ACC112 (cell line): ENCODE results near the gene TUBB2A.
"Not testable (repeated sequence)": the region's sequence is repeated elsewhere in the genome, so short reads cannot be mapped to it uniquely, and the experiment has no call there.

Experiments
- H2AFZ ChIP-seq: fragments of 200-600 bp; sonication (generic); one replicate; pipeline ENCODE4 v1.6.0; 2017; ENCODE audit warnings: antibody characterized with exemption, low read length; ENCODE audit not compliant: unreplicated experiment
- H3K27ac ChIP-seq: fragments of 200-600 bp; sonication (generic); 2 replicates; pipeline ENCODE4 v1.5.1; 2014; ENCODE audit warnings: low read depth, mild to moderate bottlenecking, antibody characterized with exemption, low read length, moderate library complexity
- H3K27me3 ChIP-seq: fragments of 200-600 bp; sonication (generic); 2 replicates; pipeline ENCODE4 v1.6.1; 2014; ENCODE audit warnings: mild to moderate bottlenecking, antibody characterized with exemption, low read length, moderate library complexity, mixed read lengths; ENCODE audit not compliant: insufficient read depth
- H3K36me3 ChIP-seq: fragments of 200-600 bp; sonication (generic); 2 replicates; pipeline ENCODE4 v1.6.1; 2016; ENCODE audit warnings: mild to moderate bottlenecking, antibody characterized with exemption, low read length, moderate library complexity, mixed read lengths; ENCODE audit not compliant: insufficient read depth
- H3K4me1 ChIP-seq: fragments of 200-600 bp; sonication (generic); one replicate; pipeline ENCODE4 v1.6.1; 2016; ENCODE audit warnings: low read length, mixed read lengths; ENCODE audit not compliant: insufficient read depth, unreplicated experiment, control insufficient read depth
- H3K4me3 ChIP-seq: fragments of 200-600 bp; sonication (generic); 2 replicates; pipeline ENCODE4 v1.5.1; 2014; ENCODE audit warnings: mild to moderate bottlenecking, low read depth, low read length
- H3K79me2 ChIP-seq: fragments of 200-600 bp; sonication (generic); one replicate; pipeline ENCODE4 v1.6.0; 2016; ENCODE audit warnings: low read length; ENCODE audit not compliant: control insufficient read depth, unreplicated experiment, insufficient read depth

Gene TUBB2A

GRCh38 chr6:3157131-3157933 is at the start of gene TUBB2A:
Gene TUBB2A (minus strand): TSS chr6:3157544. CDS start chr6:3157463, 81 bp downstream.
- Histone ChIP-seq H3K27me3 (no peaks in the 10 kb centered on the region), H3K36me3 (peaks cover 9% of the 10 kb centered on the region), H3K4me1 (peaks cover 7% of the 10 kb centered on the region), H2AFZ (peak within 1 kb of the TSS; percentile 64), H3K27ac (peak within 1 kb of the TSS; percentile 72; the same call in 1 of the 2 replicates), H3K79me2 (peaks cover 6% of the 10 kb centered on the region), H3K4me3 (peak within 1 kb of the TSS; percentile 74)

GRCh38 chr6:3206339-3207015 is 49.1 kb upstream of the TUBB2A start:
- Histone ChIP-seq H3K79me2 (no peaks in the 10 kb centered on the region), H2AFZ (no peak overlapping the region), H3K4me3 (no peak overlapping the region), H3K4me1 (peaks cover 36% of the 10 kb centered on the region), H3K27me3 (no peaks in the 10 kb centered on the region), H3K36me3 (no peaks in the 10 kb centered on the region), H3K27ac (peak overlapping the region; percentile 77)

GRCh38 chr6:3205913-3206312 is 48.6 kb upstream of the TUBB2A start:
- Histone ChIP-seq H3K4me3 (no peak overlapping the region), H3K4me1 (peaks cover 32% of the 10 kb centered on the region), H3K79me2 (no peaks in the 10 kb centered on the region), H3K36me3 (no peaks in the 10 kb centered on the region), H3K27me3 (no peaks in the 10 kb centered on the region), H3K27ac (peak overlapping the region; percentile 77), H2AFZ (no peak overlapping the region)

GRCh38 chr6:3204921-3205320 is 47.6 kb upstream of the TUBB2A start:
- no peak overlapping the region for H2AFZ ChIP-seq
- no peaks in the 10 kb centered on the region for H3K36me3 ChIP-seq
- H3K27ac ChIP-seq = no peak overlapping the region
- H3K4me3 ChIP-seq = no peak overlapping the region
- H3K4me1 ChIP-seq = peaks cover 28% of the 10 kb centered on the region
- H3K27me3 ChIP-seq = no peaks in the 10 kb centered on the region
- H3K79me2 ChIP-seq = no peaks in the 10 kb centered on the region

- Histone ChIP-seq H3K27me3 (no peaks in the 10 kb centered on the region), H3K36me3 (no peaks in the 10 kb centered on the region), H3K27ac (no peak overlapping the region), H3K4me3 (no peak overlapping the region), H3K4me1 (peaks cover 15% of the 10 kb centered on the region), H3K79me2 (no peaks in the 10 kb centered on the region), H2AFZ (no peak overlapping the region)
These were observed 45.8 kb upstream of the TUBB2A start for GRCh38 chr6:3202999-3203696.

GRCh38 chr6:3201388-3201787 is 44.0 kb upstream of the TUBB2A start:
- no peaks in the 10 kb centered on the region for H3K79me2 ChIP-seq
- peaks cover 8% of the 10 kb centered on the region for H3K4me1 ChIP-seq
- no peak overlapping the region for H3K4me3 ChIP-seq
- no peak overlapping the region for H3K27ac ChIP-seq
- H2AFZ ChIP-seq = no peak overlapping the region
- no peaks in the 10 kb centered on the region for H3K36me3 ChIP-seq
- H3K27me3 ChIP-seq = no peaks in the 10 kb centered on the region

- Histone ChIP-seq H3K27me3 (no peaks in the 10 kb centered on the region), H3K36me3 (no peaks in the 10 kb centered on the region), H3K4me3 (no peak overlapping the region), H3K27ac (no peak overlapping the region), H2AFZ (no peak overlapping the region), H3K4me1 (peaks cover 2% of the 10 kb centered on the region), H3K79me2 (no peaks in the 10 kb centered on the region)
These were observed 43.3 kb upstream of the TUBB2A start for GRCh38 chr6:3200682-3201081.

GRCh38 chr6:3199382-3199781 is 42.0 kb upstream of the TUBB2A start:
- H3K4me1 ChIP-seq = no peaks in the 10 kb centered on the region
- H3K36me3 ChIP-seq = no peaks in the 10 kb centered on the region
- H3K4me3 ChIP-seq = no peak overlapping the region
- H3K27ac ChIP-seq = no peak overlapping the region
- H3K27me3 ChIP-seq = no peaks in the 10 kb centered on the region
- H2AFZ ChIP-seq = no peak overlapping the region
- no peaks in the 10 kb centered on the region for H3K79me2 ChIP-seq

GRCh38 chr6:3197734-3198133 is 40.4 kb upstream of the TUBB2A start:
- not testable (repeated sequence) for H3K36me3 ChIP-seq, H3K79me2 ChIP-seq, H3K4me3 ChIP-seq, H3K27ac ChIP-seq, H3K27me3 ChIP-seq, H2AFZ ChIP-seq, H3K4me1 ChIP-seq

- Histone ChIP-seq H3K36me3 (no peaks in the 10 kb centered on the region), H3K79me2 (no peaks in the 10 kb centered on the region), H3K4me3 (no peak overlapping the region), H3K27me3 (no peaks in the 10 kb centered on the region), H3K27ac (no peak overlapping the region), H2AFZ (no peak overlapping the region), H3K4me1 (no peaks in the 10 kb centered on the region)
These were observed 39.4 kb upstream of the TUBB2A start for GRCh38 chr6:3196770-3197169.
